ENCODE results near the gene TCEAL7. TPM values are rescaled to one million over a fixed set of nuclear protein-coding genes. Genes with fewer than 3 reads are reported as not detected.
"Not testable (repeated sequence)": the region's sequence is repeated elsewhere in the genome, so short reads cannot be mapped to it uniquely, and the experiment has no call there.

Gene TCEAL7
- total RNA-seq, 6 experiments from 2014 or later: 12.3 to 17.5 (median 16.0) TPM

- Mint-ChIP-seq H3K4me1 (ENCODE audit: low read depth) (no peaks in the 10 kb centered on the region), H3K27ac (no peak overlapping the region), H3K9me3 (no peaks in the 10 kb centered on the region), H3K36me3 (ENCODE audit: low read depth) (no peaks in the 10 kb centered on the region), H3K27me3 (ENCODE audit: insufficient read depth) (peaks cover 2% of the 10 kb centered on the region; the same call in 1 of the 2 replicates), H3K4me3 (no peak overlapping the region)
- DNase-seq: no peak
- no peak for TF ChIP-seq CTCF (IDR thresholded peaks at IDR 0.05)
Observed at GRCh38 chrX:103344606-103345005, 14.6 kb downstream of the TCEAL7 start.

- H3K4me3 Mint-ChIP-seq: no peak overlapping the region
- H3K36me3 Mint-ChIP-seq (ENCODE audit: low read depth): no peaks in the 10 kb centered on the region
- H3K4me1 Mint-ChIP-seq (ENCODE audit: low read depth): peaks cover 11% of the 10 kb centered on the region
- no peak for DNase-seq
- TF ChIP-seq CTCF (IDR thresholded peaks at IDR 0.05): no peak
- peaks cover 1% of the 10 kb centered on the region; the same call in 1 of the 2 replicates for H3K27me3 Mint-ChIP-seq (ENCODE audit: insufficient read depth)
- H3K27ac Mint-ChIP-seq: no peak overlapping the region
- no peaks in the 10 kb centered on the region for H3K9me3 Mint-ChIP-seq
Observed at GRCh38 chrX:103347682-103348397, 17.8 kb downstream of the TCEAL7 start.

GRCh38 chrX:103356130-103356798, 26.2 kb downstream of the TCEAL7 start, which contains the start of gene TCEAL9:
TSS of gene TCEAL9 (plus strand) at chrX:103356506. CDS start at chrX:103357685, 1,179 bp downstream.
- Mint-ChIP-seq H3K4me3 (peak within 1 kb of the TSS; percentile 97), H3K27me3 (ENCODE audit: insufficient read depth) (peaks cover 1% of the 10 kb centered on the region; the same call in 1 of the 2 replicates), H3K4me1 (ENCODE audit: low read depth) (peaks cover 33% of the 10 kb centered on the region), H3K27ac (peak within 1 kb of the TSS; percentile 97), H3K9me3 (no peaks in the 10 kb centered on the region), H3K36me3 (ENCODE audit: low read depth) (peaks cover 14% of the 10 kb centered on the region)
- no peak for TF ChIP-seq CTCF (IDR thresholded peaks at IDR 0.05)
- DNase-seq: peak; percentile 42

- TF ChIP-seq CTCF (IDR thresholded peaks at IDR 0.05): no peak
- peaks cover 14% of the 10 kb centered on the region for H3K36me3 Mint-ChIP-seq (ENCODE audit: low read depth)
- peaks cover 39% of the 10 kb centered on the region for H3K4me1 Mint-ChIP-seq (ENCODE audit: low read depth)
- H3K27me3 Mint-ChIP-seq (ENCODE audit: insufficient read depth): peaks cover 1% of the 10 kb centered on the region; the same call in 1 of the 2 replicates
- H3K9me3 Mint-ChIP-seq: no peaks in the 10 kb centered on the region
- H3K27ac Mint-ChIP-seq: peak overlapping the region; percentile 97
- H3K4me3 Mint-ChIP-seq: peak overlapping the region; percentile 97
- no peak for DNase-seq
Observed at GRCh38 chrX:103356858-103357257, 26.8 kb downstream of the TCEAL7 start.

- H3K36me3 Mint-ChIP-seq (ENCODE audit: low read depth): peaks cover 14% of the 10 kb centered on the region
- TF ChIP-seq CTCF (IDR thresholded peaks at IDR 0.05): no peak
Observed at GRCh38 chrX:103357871-103358270, 27.8 kb downstream of the TCEAL7 start.

GRCh38 chrX:103359605-103360004, 29.6 kb downstream of the TCEAL7 start:
- H3K36me3 Mint-ChIP-seq (ENCODE audit: low read depth): peaks cover 14% of the 10 kb centered on the region
- not testable (repeated sequence) for H3K27ac Mint-ChIP-seq; H3K9me3 Mint-ChIP-seq; DNase-seq; H3K4me3 Mint-ChIP-seq; H3K27me3 Mint-ChIP-seq (ENCODE audit: insufficient read depth)
- peaks cover 52% of the 10 kb centered on the region for H3K4me1 Mint-ChIP-seq (ENCODE audit: low read depth)

More at GRCh38 chrX:103357871-103358270, 27.8 kb downstream of the TCEAL7 start:
- Mint-ChIP-seq H3K27me3 (ENCODE audit: insufficient read depth) (peaks cover 1% of the 10 kb centered on the region; the same call in 1 of the 2 replicates), H3K9me3 (no peaks in the 10 kb centered on the region), H3K27ac (peak overlapping the region; percentile 97), H3K4me3 (peak overlapping the region; percentile 97), H3K4me1 (ENCODE audit: low read depth) (peaks cover 49% of the 10 kb centered on the region)
- DNase-seq: no peak
